ENCODE measurements around the gene LHFPL3.

DNA sequence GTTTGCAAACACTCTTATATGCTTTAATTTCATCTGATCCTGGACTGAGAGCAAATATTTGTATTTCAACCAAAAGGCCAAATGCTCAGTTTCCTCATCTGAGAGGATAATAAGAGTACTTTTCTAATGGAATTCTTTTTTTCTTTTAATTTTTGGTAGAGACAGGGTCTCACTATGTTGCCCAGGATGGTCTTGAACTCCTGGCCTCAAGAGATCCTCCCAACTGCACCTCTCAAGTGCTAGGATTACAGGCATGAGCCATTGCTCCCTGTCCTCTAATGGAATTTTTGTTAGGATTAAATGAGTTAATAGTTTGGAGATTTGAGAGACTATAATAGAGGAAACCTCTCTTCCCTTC, 617.2 kb downstream of the LHFPL3 start:
- TF ChIP-seq EZH2 (IDR thresholded peaks at IDR 0.05; ENCODE audit: insufficient read depth, poor library complexity, severe bottlenecking) (no peak), EZH2phosphoT487 (IDR thresholded peaks at IDR 0.05; ENCODE audit: insufficient read depth, low read depth) (no peak)

Measured in GM23248 (cell line).